ENCODE data around the gene GALNT15. TPM values are rescaled to one million over a fixed set of nuclear protein-coding genes. Genes with fewer than 3 reads are reported as not detected.

Gene GALNT15
- total RNA-seq, 2 experiments from 2014 or later, result not detected

GRCh38 chr3:16241225-16241624, 66.7 kb downstream of the GALNT15 start:
- Mint-ChIP-seq H3K9me3 (no peaks in the 10 kb centered on the region), H3K27ac (no peak overlapping the region), H3K36me3 (no peaks in the 10 kb centered on the region), H3K27me3 (no peaks in the 10 kb centered on the region), H3K4me1 (peaks cover 4% of the 10 kb centered on the region), H3K4me3 (no peak overlapping the region)
- DNase-seq, result no peak

DNA sequence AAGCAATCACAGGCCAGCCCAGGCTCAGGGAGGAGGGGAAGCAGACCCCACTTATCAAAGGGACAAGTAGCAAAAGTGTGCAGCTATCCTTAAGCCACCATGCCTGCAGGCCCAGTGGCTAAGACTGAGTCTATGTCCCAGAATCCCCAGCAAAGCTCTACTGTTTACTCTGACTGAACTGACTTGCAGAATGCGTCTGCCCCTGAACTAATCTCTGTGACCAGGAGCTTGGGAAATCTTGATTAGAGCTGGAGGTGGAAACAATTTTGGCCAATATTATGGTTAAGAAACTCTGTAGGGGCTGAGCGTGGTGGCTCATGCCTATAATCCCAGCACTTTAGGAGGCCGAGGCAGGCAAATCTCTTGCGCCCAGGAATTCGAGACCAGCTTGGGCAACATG, 67.7 kb downstream of the GALNT15 start:
- no peak overlapping the region for H3K27ac Mint-ChIP-seq
- H3K9me3 Mint-ChIP-seq, result no peaks in the 10 kb centered on the region
- H3K27me3 Mint-ChIP-seq, result no peaks in the 10 kb centered on the region
- H3K4me3 Mint-ChIP-seq, result no peak overlapping the region
- peaks cover 5% of the 10 kb centered on the region for H3K4me1 Mint-ChIP-seq
- H3K36me3 Mint-ChIP-seq, result no peaks in the 10 kb centered on the region
- no peak for DNase-seq

- H3K27ac Mint-ChIP-seq, result no peak overlapping the region
- DNase-seq, result no peak
These were observed 69.4 kb downstream of the GALNT15 start for GRCh38 chr3:16243706-16244490.

DNA sequence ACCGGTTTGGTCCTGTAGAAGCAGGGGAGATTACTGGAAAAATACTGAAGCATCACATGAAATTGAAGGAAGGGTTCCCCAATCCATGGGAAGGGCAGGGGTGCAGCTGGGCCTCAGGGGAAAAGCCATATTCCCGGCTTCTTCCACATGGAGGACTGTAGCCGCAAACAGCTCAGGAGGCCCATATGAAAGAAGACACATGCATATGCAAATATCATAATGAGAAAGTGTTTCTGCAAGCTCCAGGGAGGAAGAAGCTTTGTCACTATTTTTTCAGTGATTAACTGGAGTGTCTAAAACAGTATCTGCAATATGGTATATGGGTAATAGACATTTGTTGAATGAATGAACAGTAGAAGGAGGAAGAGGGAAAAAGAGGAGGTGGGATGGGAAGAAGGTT, 71.1 kb downstream of the GALNT15 start:
- Mint-ChIP-seq H3K9me3 (no peaks in the 10 kb centered on the region), H3K36me3 (no peaks in the 10 kb centered on the region), H3K27me3 (no peaks in the 10 kb centered on the region), H3K4me1 (peaks cover 7% of the 10 kb centered on the region), H3K27ac (no peak overlapping the region), H3K4me3 (no peak overlapping the region)
- DNase-seq, result no peak

More at GRCh38 chr3:16243706-16244490, 69.4 kb downstream of the GALNT15 start:
- Mint-ChIP-seq H3K4me3 (no peak overlapping the region), H3K36me3 (no peaks in the 10 kb centered on the region), H3K9me3 (no peaks in the 10 kb centered on the region), H3K27me3 (no peaks in the 10 kb centered on the region), H3K4me1 (peaks cover 8% of the 10 kb centered on the region)

- Mint-ChIP-seq H3K36me3 (no peaks in the 10 kb centered on the region), H3K4me3 (no peak overlapping the region), H3K4me1 (peaks cover 4% of the 10 kb centered on the region), H3K9me3 (no peaks in the 10 kb centered on the region), H3K27ac (no peak overlapping the region), H3K27me3 (no peaks in the 10 kb centered on the region)
- peak; percentile 71 for DNase-seq
These were observed 73.0 kb downstream of the GALNT15 start for GRCh38 chr3:16247282-16248061.

- Mint-ChIP-seq H3K4me3 (no peak overlapping the region), H3K9me3 (no peaks in the 10 kb centered on the region), H3K27me3 (no peaks in the 10 kb centered on the region), H3K27ac (no peak overlapping the region), H3K36me3 (no peaks in the 10 kb centered on the region), H3K4me1 (peaks cover 4% of the 10 kb centered on the region)
- no peak for DNase-seq
These were observed 74.1 kb downstream of the GALNT15 start for GRCh38 chr3:16248556-16248955.

GRCh38 chr3:16249336-16249735, 74.9 kb downstream of the GALNT15 start:
- H3K36me3 Mint-ChIP-seq, result no peaks in the 10 kb centered on the region
- no peak overlapping the region for H3K27ac Mint-ChIP-seq
- H3K4me1 Mint-ChIP-seq, result peaks cover 5% of the 10 kb centered on the region
- no peaks in the 10 kb centered on the region for H3K9me3 Mint-ChIP-seq
- no peak for DNase-seq
- no peak overlapping the region for H3K4me3 Mint-ChIP-seq
- no peaks in the 10 kb centered on the region for H3K27me3 Mint-ChIP-seq

GRCh38 chr3:16249886-16250285, 75.4 kb downstream of the GALNT15 start:
- Mint-ChIP-seq H3K27me3 (no peaks in the 10 kb centered on the region), H3K9me3 (no peaks in the 10 kb centered on the region), H3K36me3 (no peaks in the 10 kb centered on the region), H3K4me3 (no peak overlapping the region), H3K27ac (no peak overlapping the region), H3K4me1 (peaks cover 9% of the 10 kb centered on the region)
- DNase-seq, result no peak

- H3K36me3 Mint-ChIP-seq, result no peaks in the 10 kb centered on the region
- H3K27me3 Mint-ChIP-seq, result no peaks in the 10 kb centered on the region
- H3K4me1 Mint-ChIP-seq, result peaks cover 14% of the 10 kb centered on the region
- H3K27ac Mint-ChIP-seq, result no peak overlapping the region
- H3K9me3 Mint-ChIP-seq, result no peaks in the 10 kb centered on the region
- no peak for DNase-seq
- H3K4me3 Mint-ChIP-seq, result no peak overlapping the region
These were observed 77.0 kb downstream of the GALNT15 start for GRCh38 chr3:16251316-16252085.

- Mint-ChIP-seq H3K4me3 (no peak overlapping the region), H3K27ac (no peak overlapping the region), H3K27me3 (no peaks in the 10 kb centered on the region), H3K9me3 (no peaks in the 10 kb centered on the region), H3K36me3 (peaks cover 2% of the 10 kb centered on the region), H3K4me1 (peaks cover 11% of the 10 kb centered on the region)
- no peak for DNase-seq
These were observed 77.9 kb downstream of the GALNT15 start for GRCh38 chr3:16252243-16252978.

DNA sequence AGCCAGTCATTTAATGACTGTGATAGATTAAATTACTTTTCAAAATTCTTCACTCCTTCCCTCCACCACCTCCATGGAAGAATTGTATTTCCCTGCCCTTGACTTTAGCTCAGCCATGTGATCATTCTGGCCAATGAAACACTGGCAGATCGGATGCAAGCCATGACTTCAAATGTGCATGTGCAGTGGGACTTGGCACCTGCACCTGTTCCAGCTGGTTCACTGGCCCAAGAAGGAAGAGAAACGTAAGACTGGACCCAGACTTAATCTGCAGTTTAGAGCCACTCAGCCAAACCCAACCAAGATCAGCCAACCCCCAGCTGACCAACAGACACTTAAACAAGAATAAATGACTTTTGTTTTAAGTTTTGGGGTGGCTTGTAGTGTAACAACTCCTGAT, 78.5 kb downstream of the GALNT15 start:
- Mint-ChIP-seq H3K4me3 (no peak overlapping the region), H3K4me1 (peaks cover 9% of the 10 kb centered on the region), H3K9me3 (no peaks in the 10 kb centered on the region), H3K36me3 (peaks cover 2% of the 10 kb centered on the region), H3K27me3 (no peaks in the 10 kb centered on the region), H3K27ac (no peak overlapping the region)
- DNase-seq, result no peak

DNA sequence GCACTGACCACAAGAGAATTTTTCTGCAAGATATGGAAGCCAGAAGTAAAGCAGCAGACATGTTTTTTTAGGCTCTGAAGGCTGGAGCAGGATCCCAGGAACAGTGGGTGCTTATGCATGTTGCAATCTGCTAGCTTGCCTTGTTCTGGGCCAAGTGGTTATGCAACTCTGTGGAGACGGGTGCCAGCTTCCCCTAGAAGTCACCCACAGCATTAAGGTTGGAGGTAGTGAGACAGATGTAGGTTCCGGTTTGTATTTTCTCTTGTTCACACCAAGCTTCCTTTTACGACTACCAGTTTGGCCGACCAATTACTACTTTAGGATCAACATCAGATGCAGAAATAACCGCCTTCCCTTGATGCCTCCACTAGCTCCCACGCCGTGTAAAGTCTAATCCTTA, 79.1 kb downstream of the GALNT15 start:
- no peak for DNase-seq
- peaks cover 2% of the 10 kb centered on the region for H3K36me3 Mint-ChIP-seq
- H3K9me3 Mint-ChIP-seq, result no peaks in the 10 kb centered on the region
- H3K4me3 Mint-ChIP-seq, result no peak overlapping the region
- peaks cover 9% of the 10 kb centered on the region for H3K4me1 Mint-ChIP-seq
- no peak overlapping the region for H3K27ac Mint-ChIP-seq
- no peaks in the 10 kb centered on the region for H3K27me3 Mint-ChIP-seq

DNA sequence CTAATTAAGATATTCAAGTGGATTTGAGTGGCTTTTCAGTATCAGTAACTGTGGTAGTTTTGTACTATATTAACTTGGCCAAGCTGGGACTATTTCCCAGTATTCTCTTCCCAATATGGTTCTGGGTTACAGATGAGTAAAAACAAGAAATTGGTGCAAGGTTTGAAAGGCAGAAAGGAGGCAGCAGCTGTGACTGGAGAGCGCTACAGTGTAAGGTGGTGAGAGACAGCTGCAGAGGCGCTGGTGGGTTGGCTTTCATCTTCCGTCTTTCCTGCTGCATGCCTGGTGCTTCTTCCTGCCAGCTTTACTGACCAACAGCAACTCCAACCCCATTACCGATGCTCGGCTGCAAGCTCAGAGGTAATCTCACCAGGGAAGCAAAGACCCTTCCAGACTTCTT, 80.4 kb downstream of the GALNT15 start:
- no peak for DNase-seq
- peaks cover 12% of the 10 kb centered on the region for H3K4me1 Mint-ChIP-seq
- no peak overlapping the region for H3K4me3 Mint-ChIP-seq
- H3K36me3 Mint-ChIP-seq, result peaks cover 5% of the 10 kb centered on the region
- no peaks in the 10 kb centered on the region for H3K27me3 Mint-ChIP-seq
- H3K9me3 Mint-ChIP-seq, result no peaks in the 10 kb centered on the region
- no peak overlapping the region for H3K27ac Mint-ChIP-seq

GRCh38 chr3:16255326-16255725, 80.8 kb downstream of the GALNT15 start:
- peaks cover 15% of the 10 kb centered on the region for H3K4me1 Mint-ChIP-seq

More at GRCh38 chr3:16255326-16255725, 80.8 kb downstream of the GALNT15 start:
- H3K36me3 Mint-ChIP-seq, result peaks cover 8% of the 10 kb centered on the region
- H3K27me3 Mint-ChIP-seq, result no peaks in the 10 kb centered on the region
- H3K4me3 Mint-ChIP-seq, result no peak overlapping the region
- no peaks in the 10 kb centered on the region for H3K9me3 Mint-ChIP-seq
- DNase-seq, result no peak
- H3K27ac Mint-ChIP-seq, result no peak overlapping the region
